HepG2 (cell line): Measurements from ENCODE around the gene ACSF3. TPM values are rescaled to one million over a fixed set of nuclear protein-coding genes. Genes with fewer than 3 reads are reported as not detected.

Source experiments
- AHR ChIP-seq: IDR thresholded peaks from 2 replicates; pipeline ENCODE4 v1.6.1; 2018; ENCODE audit warnings: missing genetic modification reagents, missing compliant biosample characterization
- IRF2 ChIP-seq: IDR thresholded peaks from 2 replicates; pipeline ENCODE4 v1.6.1; 2018; ENCODE audit warnings: missing genetic modification reagents, missing compliant biosample characterization
- KDM5A ChIP-seq: fragments of 200-600 bp; sonication (generic); IDR thresholded peaks from 2 replicates; pipeline ENCODE4 v1.7.0; 2018; ENCODE audit warnings: antibody characterized with exemption, mild to moderate bottlenecking, low read length, borderline replicate concordance
- MLX ChIP-seq: IDR thresholded peaks from 2 replicates; pipeline ENCODE4 v1.6.1; 2016
- NFAT5 ChIP-seq: sonication (generic); formaldehyde crosslinking; IDR thresholded peaks from 2 replicates; pipeline ENCODE4 v1.4.0; 2020; ENCODE audit warnings: missing genetic modification reagents
- PLSCR1 ChIP-seq: sonication (generic); formaldehyde crosslinking; IDR thresholded peaks from 2 replicates; pipeline ENCODE4 v1.5.0; 2020; ENCODE audit warnings: missing genetic modification reagents, mild to moderate bottlenecking, borderline replicate concordance
- PRDM10 ChIP-seq: sonication (generic); formaldehyde crosslinking; IDR thresholded peaks from 2 replicates; pipeline ENCODE4 v1.4.0; 2020; ENCODE audit warnings: low read depth, missing genetic modification reagents
- RELA ChIP-seq: sonication (generic); formaldehyde crosslinking; IDR thresholded peaks from 2 replicates; pipeline ENCODE4 v1.4.0; 2020; ENCODE audit warnings: missing genetic modification reagents
- RNF2 ChIP-seq: fragments of 450-650 bp; conservative IDR thresholded peaks from 2 replicates; pipeline ENCODE4 v1.6.1; 2016; ENCODE audit warnings: low read depth
- SMC3 ChIP-seq: IDR thresholded peaks from 2 replicates; pipeline ENCODE4 v1.6.1; 2011; ENCODE audit warnings: low read length, improper control_type of control experiment
- ZC3H4 ChIP-seq: sonication (generic); formaldehyde crosslinking; IDR thresholded peaks from 2 replicates; pipeline ENCODE4 v1.4.0; 2020; ENCODE audit warnings: missing genetic modification reagents, borderline replicate concordance
- ZFX ChIP-seq: sonication (generic); formaldehyde crosslinking; IDR thresholded peaks from 2 replicates; pipeline ENCODE4 v1.4.0; 2020; ENCODE audit warnings: mild to moderate bottlenecking, low read depth, missing genetic modification reagents, moderate library complexity
- ZMYM4 ChIP-seq: sonication (generic); formaldehyde crosslinking; IDR thresholded peaks from 2 replicates; pipeline ENCODE4 v1.8.1; 2023; ENCODE audit warnings: mild to moderate bottlenecking, missing genetic modification reagents
- ZNF205 ChIP-seq: IDR thresholded peaks from 2 replicates; pipeline ENCODE4 v1.6.1; 2018; ENCODE audit warnings: missing biosample characterization, missing genetic modification reagents
- ZNF446 ChIP-seq: sonication (generic); formaldehyde crosslinking; IDR thresholded peaks from 2 replicates; pipeline ENCODE4 v1.5.0; 2020; ENCODE audit warnings: mild to moderate bottlenecking, missing genetic modification reagents
- ZNF766 ChIP-seq: sonication (generic); formaldehyde crosslinking; IDR thresholded peaks from 2 replicates; pipeline ENCODE4 v1.5.0; 2020; ENCODE audit warnings: missing genetic modification reagents, borderline replicate concordance
- ZNF891 ChIP-seq: sonication (generic); formaldehyde crosslinking; IDR thresholded peaks from 2 replicates; pipeline ENCODE4 v1.5.0; 2020; ENCODE audit warnings: mild to moderate bottlenecking, missing genetic modification reagents
- ZSCAN31 ChIP-seq: sonication (generic); formaldehyde crosslinking; IDR thresholded peaks from 2 replicates; pipeline ENCODE4 v1.5.0; 2020; ENCODE audit warnings: low read depth, mild to moderate bottlenecking, missing genetic modification reagents
- polyA plus RNA-seq, 8 experiments: library from polyadenylated mRNA; depleted of rRNA in 3 of 8; stranded (reverse) in 7 of 8; unstranded in 1 of 8; fragments of >200 nt; fragmentation: Illumina TruSeq in 4 of 8; extraction: Trizol in 4 of 8; gene quantifications; 2 replicates each; pipeline versions ENCODE4 v1.2.1 to v1.2.3, GENCODE V29; 2011 to 2016; ENCODE audit warnings: low read depth in 4 of 8, missing spikeins in 1 of 8, mixed read lengths in 1 of 8; ENCODE audit not compliant: insufficient read depth in 1 of 8
- total RNA-seq, 5 experiments: library from RNA; depleted of rRNA; stranded (reverse); fragments of >200 nt; fragmentation: Illumina TruSeq; extraction: Trizol; gene quantifications; 2 replicates each; pipeline ENCODE4 v1.2.3, GENCODE V29; 2016; ENCODE audit warnings: low read depth in 1 of 5
- TF ChIP-seq, protein P1 (sequence below): sonication (generic); formaldehyde crosslinking; IDR thresholded peaks from 2 replicates; pipeline ENCODE4 v1.8.1; 2023; ENCODE audit warnings: missing genetic modification reagents, mild to moderate bottlenecking, borderline replicate concordance

Gene ACSF3
- total and polyA plus RNA-seq, 2 of the 13 experiments (the other 11 are each of a cell fraction or from before 2014, with no cell fraction given): 14.9 to 30.6 TPM

GRCh38 chr16:89118361-89119165 lies 24.9 kb downstream of the ACSF3 start (continued):
- TF ChIP-seq NFAT5 (CRISPR knock-in tag) (no peak), ZFX (CRISPR knock-in tag) (peak; percentile 60; the same call in 1 of the 2 replicates), ZNF891 (CRISPR knock-in tag) (0 out of 2 replicates have a peak, but pooled peaks have one; percentile 43), RNF2 (0 out of 2 replicates have a peak, but pooled peaks have one; percentile 27), ZMYM4 (CRISPR knock-in tag) (no peak), ZNF446 (CRISPR knock-in tag) (no peak), RELA (CRISPR knock-in tag) (no peak), ZNF766 (no peak), ZSCAN31 (CRISPR knock-in tag) (no peak), IRF2 (peak; percentile 50; the same call in 1 of the 2 replicates), PLSCR1 (CRISPR knock-in tag) (no peak), AHR (no peak), PRDM10 (CRISPR knock-in tag) (no peak), SMC3 (0 out of 2 replicates have a peak, but pooled peaks have one; percentile 14), ZC3H4 (CRISPR knock-in tag) (no peak), ZNF205 (CRISPR knock-in tag) (no peak), MLX (peak; percentile 61; the same call in 1 of the 2 replicates), KDM5A (no peak)
- TF ChIP-seq, protein P1, sequence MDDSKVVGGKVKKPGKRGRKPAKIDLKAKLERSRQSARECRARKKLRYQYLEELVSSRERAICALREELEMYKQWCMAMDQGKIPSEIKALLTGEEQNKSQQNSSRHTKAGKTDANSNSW: no peak
